SK-N-SH (cell line): Measurements from ENCODE around the gene G6PC1. TPM values are rescaled to one million over a fixed set of nuclear protein-coding genes. Genes with fewer than 3 reads are reported as not detected.

Experiments used
- CTCF ChIA-PET: fragments of 300-600, 350-600 bp; formaldehyde crosslinking; extraction: SDS; loops from one replicate; lab custom pipeline; 2021; lab: Yijun Ruan, JAX
- POLR2A ChIA-PET: fragments of 350-600 bp; sonication (Branson Sonifier 250); formaldehyde crosslinking; extraction: SDS; loops from one replicate; lab custom pipeline; 2020; ENCODE audit warnings: antibody characterized with exemption, inconsistent platforms; lab: Yijun Ruan, JAX
- DNase-seq: peaks from one replicate; pipeline ENCODE4 v3.0.0; 2012
- H2AFZ ChIP-seq: fragments of 200-600 bp; sonication (generic); 2 replicates; pipeline ENCODE4 v1.8.1; 2016; ENCODE audit warnings: antibody characterized with exemption, mild to moderate bottlenecking, low read depth
- H3F3A ChIP-seq: fragments of 200-600 bp; sonication (generic); replicated peaks from 2 replicates; pipeline ENCODE3; 2016; ENCODE audit warnings: antibody characterized with exemption, mild to moderate bottlenecking; ENCODE audit not compliant: insufficient read depth
- H3K27ac ChIP-seq, 2 experiments: fragments of 200-500 bp in 1 of 2; fragments of 200-600 bp in 1 of 2; sonication (Bioruptor generic) in 1 of 2; sonication (generic), shearing (Covaris generic) in 1 of 2; 2 replicates each; pipeline versions ENCODE4 v1.5.1 to v1.6.1; 2014 to 2016; ENCODE audit warnings: low read depth in 2 of 2, inconsistent platforms in 1 of 2, low read length in 1 of 2, mild to moderate bottlenecking in 1 of 2, mixed read lengths in 1 of 2
- H3K27me3 ChIP-seq: fragments of 200-600 bp; sonication (generic), shearing (Covaris generic); 2 replicates; pipeline ENCODE4 v1.6.1; 2016; ENCODE audit warnings: mixed run types; ENCODE audit not compliant: insufficient read depth
- H3K36me3 ChIP-seq, 2 experiments: fragments of 200-500 bp in 1 of 2; fragments of 200-600 bp in 1 of 2; sonication (Bioruptor generic) in 1 of 2; sonication (generic) in 1 of 2; replicated peaks in 1 of 2; 2 replicates each; pipeline versions ENCODE3 to v1.5.1; 2014 to 2016; ENCODE audit warnings: low read length in 1 of 2, mild to moderate bottlenecking in 1 of 2; ENCODE audit not compliant: insufficient read depth in 2 of 2, control insufficient read depth in 1 of 2
- H3K4me1 ChIP-seq, 2 experiments: fragments of 200-500 bp in 1 of 2; fragments of 200-600 bp in 1 of 2; sonication (Bioruptor generic) in 1 of 2; sonication (generic), shearing (Covaris generic) in 1 of 2; 2 replicates each; pipeline versions ENCODE4 v1.5.1 to v1.6.1; 2014 to 2016; ENCODE audit warnings: low read depth in 1 of 2, low read length in 1 of 2, mixed run types in 1 of 2; ENCODE audit not compliant: insufficient read depth in 2 of 2, control insufficient read depth in 1 of 2
- H3K4me2 ChIP-seq: fragments of 200-600 bp; sonication (generic), shearing (Covaris generic); 2 replicates; pipeline ENCODE4 v1.6.1; 2017; ENCODE audit warnings: mixed run types
- H3K4me3 ChIP-seq, 2 experiments: fragments of 200-500 bp in 1 of 2; fragments of 200-600 bp in 1 of 2; sonication (Bioruptor generic) in 1 of 2; sonication (generic), shearing (Covaris generic) in 1 of 2; 2 replicates each; pipeline versions ENCODE4 v1.5.1 to v1.8.1; 2014 to 2016; ENCODE audit warnings: low read depth in 2 of 2, inconsistent platforms in 1 of 2, low read length in 1 of 2, mild to moderate bottlenecking in 1 of 2, mixed read lengths in 1 of 2, moderate library complexity in 1 of 2
- H3K79me2 ChIP-seq: fragments of 200-600 bp; sonication (generic); 2 replicates; pipeline ENCODE4 v1.8.1; 2017; ENCODE audit warnings: mild to moderate bottlenecking; ENCODE audit not compliant: insufficient read depth
- H3K9ac ChIP-seq: fragments of 200-600 bp; sonication (generic); 2 replicates; pipeline ENCODE4 v1.6.1; 2017; ENCODE audit warnings: mixed run types
- H3K9me2 ChIP-seq: fragments of 200-600 bp; sonication (generic); 2 replicates; pipeline ENCODE4 v1.6.1; 2017; ENCODE audit warnings: mixed run types
- H3K9me3 ChIP-seq: fragments of 200-600 bp; sonication (generic); 2 replicates; pipeline ENCODE4 v1.6.1; 2017; ENCODE audit warnings: mixed run types, mild to moderate bottlenecking, moderate library complexity
- H4K20me1 ChIP-seq: fragments of 200-600 bp; sonication (generic); 2 replicates; pipeline ENCODE4 v1.6.1; 2017; ENCODE audit warnings: mild to moderate bottlenecking, mixed run types; ENCODE audit not compliant: insufficient read depth
- ELF1 ChIP-seq: IDR thresholded peaks from 2 replicates; pipeline ENCODE4 v1.4.0; 2012
- FOSL2 ChIP-seq: IDR thresholded peaks from 2 replicates; pipeline ENCODE4 v1.4.0; 2012; ENCODE audit warnings: low read depth, mild to moderate bottlenecking, moderate library complexity, borderline replicate concordance
- FOXM1 ChIP-seq: IDR thresholded peaks from 2 replicates; pipeline ENCODE4 v1.4.0; 2012; ENCODE audit warnings: low read depth, mild to moderate bottlenecking
- IRF3 ChIP-seq: fragments of 150-350 bp; IDR thresholded peaks from 2 replicates; pipeline ENCODE4 v1.6.1; 2016; ENCODE audit warnings: mild to moderate bottlenecking, low read depth, low read length
- JUND ChIP-seq: IDR thresholded peaks from 2 replicates; pipeline ENCODE4 v1.4.0; 2012
- MXI1 ChIP-seq: IDR thresholded peaks from 2 replicates; pipeline ENCODE4 v1.6.1; 2012; ENCODE audit warnings: mild to moderate bottlenecking, low read depth, low read length, improper control_type of control experiment
- NFIC ChIP-seq: IDR thresholded peaks from 2 replicates; pipeline ENCODE4 v1.4.0; 2012; ENCODE audit warnings: borderline replicate concordance
- NRF1 ChIP-seq: IDR thresholded peaks from 2 replicates; pipeline ENCODE4 v1.6.1; 2012; ENCODE audit warnings: low read depth, mild to moderate bottlenecking, low read length
- REST ChIP-seq: IDR thresholded peaks from 2 replicates; pipeline ENCODE4 v1.6.1; 2012; ENCODE audit warnings: mild to moderate bottlenecking, low read depth, low read length, moderate library complexity
- SIN3A ChIP-seq: IDR thresholded peaks from 2 replicates; pipeline ENCODE4 v1.6.1; 2012; ENCODE audit warnings: low read depth, mild to moderate bottlenecking, low read length, moderate library complexity, borderline replicate concordance
- TAF1 ChIP-seq: IDR thresholded peaks from 2 replicates; pipeline ENCODE4 v1.6.1; 2012; ENCODE audit warnings: low read depth, mild to moderate bottlenecking, low read length, moderate library complexity, borderline replicate concordance
- ZBTB33 ChIP-seq: IDR thresholded peaks from 2 replicates; pipeline ENCODE4 v1.4.0; 2012; ENCODE audit warnings: low read depth, borderline replicate concordance
- WGBS: methylation state at CpG from one replicate; pipeline ENCODE4 v1.1.6; 2017; ENCODE audit warnings: low lambda C conversion rate; 5-methylcytosine and 5-hydroxymethylcytosine counted together
- polyA plus RNA-seq, 3 experiments: library from polyadenylated mRNA; depleted of rRNA; stranded (reverse); fragments of >200 nt; gene quantifications; 2 replicates each; pipeline ENCODE4 v1.2.3, GENCODE V29; 2012

The G6PC1 gene
- polyA plus RNA-seq, 1 of the 3 experiments (the other 2 are of a cell fraction), result not detected

GRCh38 chr17:42878924-42879595 is 21.5 kb upstream of the G6PC1 start:
- H3K36me3 ChIP-seq, result no peaks in the 10 kb centered on the region
- no peaks in the 10 kb centered on the region for H3F3A ChIP-seq
- DNase-seq, result no peak
- H3K4me3 ChIP-seq, result no peak overlapping the region
- ChIA-PET POLR2A (interaction anchor here (0.6 kb wide), 1 partner anchor 54 kb away, joined by 3 read pairs; no protein-coding TSS in a partner anchor), CTCF (interaction anchor here (1.2 to 1.6 kb wide), 3 partner anchors 34 to 59 kb away, joined by 3 read pairs; partner anchors contain the start of gene AOC2)
- no peak for TF ChIP-seq JUND
- no peak for TF ChIP-seq TAF1
- TF ChIP-seq SIN3A, result no peak
- TF ChIP-seq NFIC, result no peak
- TF ChIP-seq MXI1, result no peak
- no peak for TF ChIP-seq ELF1
- peaks cover 34% of the 10 kb centered on the region for H3K27me3 ChIP-seq
- H3K9me2 ChIP-seq, result no peaks in the 10 kb centered on the region
- H3K9me3 ChIP-seq, result no peaks in the 10 kb centered on the region
- H3K4me1 ChIP-seq, result no peaks in the 10 kb centered on the region
- H4K20me1 ChIP-seq, result no peaks in the 10 kb centered on the region
- WGBS, result 56% methylated on average over 7 of the region's 8 CpGs
- no peak overlapping the region for H3K4me2 ChIP-seq
- H3K9ac ChIP-seq, result no peak overlapping the region
- H3K79me2 ChIP-seq, result no peaks in the 10 kb centered on the region
- H3K27ac ChIP-seq, result no peak overlapping the region
- H2AFZ ChIP-seq, result no peak overlapping the region

- no peak overlapping the region for H2AFZ ChIP-seq
- no peaks in the 10 kb centered on the region for H3K9me2 ChIP-seq
- no peak overlapping the region for H3K4me2 ChIP-seq
- no peak for TF ChIP-seq TAF1
- TF ChIP-seq ZBTB33, result no peak
- TF ChIP-seq FOXM1, result no peak
- TF ChIP-seq REST, result no peak
- no peak for TF ChIP-seq FOSL2
- TF ChIP-seq NRF1, result no peak
- no peak for TF ChIP-seq IRF3
- ChIA-PET POLR2A (interaction anchor here (0.6 kb wide), 1 partner anchor 54 kb away, joined by 3 read pairs; no protein-coding TSS in a partner anchor), CTCF (interaction anchor here (1.1 to 1.6 kb wide), 4 partner anchors 26 to 59 kb away, joined by 3 read pairs; partner anchors contain the start of gene AOC2)
- no peak overlapping the region for H3K27ac ChIP-seq
- H3K79me2 ChIP-seq, result no peaks in the 10 kb centered on the region
- no peak for DNase-seq
- H3K27me3 ChIP-seq, result peaks cover 34% of the 10 kb centered on the region
- no peak overlapping the region for H3K9ac ChIP-seq
- H3K4me1 ChIP-seq, result no peaks in the 10 kb centered on the region
- no peaks in the 10 kb centered on the region for H3F3A ChIP-seq
- no peaks in the 10 kb centered on the region for H3K36me3 ChIP-seq
- no peaks in the 10 kb centered on the region for H4K20me1 ChIP-seq
- H3K9me3 ChIP-seq, result no peaks in the 10 kb centered on the region
- WGBS, result 42% methylated on average over 6 of the region's 6 CpGs
- H3K4me3 ChIP-seq, result no peak overlapping the region
Observed at GRCh38 chr17:42879596-42879985, 21.0 kb upstream of the G6PC1 start.
